Thymus (tissue), 14 donors: ENCODE data around the gene B4GALT6. TPM values are rescaled to one million over a fixed set of nuclear protein-coding genes. Genes with fewer than 3 reads are reported as not detected.
A peak's percentile ranks its signal among the peaks of the same experiment; 100 is the strongest.
"Not testable (repeated sequence)": the region's sequence is repeated elsewhere in the genome, so short reads cannot be mapped to it uniquely, and the experiment has no call there.

Source experiments
- DNase-seq, 9 donors: peaks; one replicate each; pipeline ENCODE4 v3.0.0-alpha.2; 2013; ENCODE audit warnings: low spot score in 9 of 9, low read depth in 6 of 9, missing footprints in 1 of 9
- H3K27ac ChIP-seq, 2 donors: one replicate each; pipeline ENCODE4 v1.5.1; 2013; ENCODE audit warnings: control low read depth in 1 of 2, low read depth in 1 of 2, low read length in 1 of 2, mild to moderate bottlenecking in 1 of 2, moderate library complexity in 1 of 2
- H3K27me3 ChIP-seq, 2 donors: one replicate each; pipeline ENCODE4 v1.5.1; 2013; ENCODE audit warnings: low read length in 1 of 2; ENCODE audit not compliant: control insufficient read depth in 2 of 2, insufficient read depth in 1 of 2
- H3K36me3 ChIP-seq, 2 donors: one replicate each; pipeline ENCODE4 v1.5.1; 2013; ENCODE audit warnings: low read length in 1 of 2, mild to moderate bottlenecking in 1 of 2, moderate library complexity in 1 of 2; ENCODE audit not compliant: control insufficient read depth in 2 of 2, insufficient read depth in 2 of 2
- H3K4me1 ChIP-seq, 2 donors: one replicate each; pipeline ENCODE4 v1.5.1; 2013; ENCODE audit warnings: low read length in 2 of 2; ENCODE audit not compliant: control insufficient read depth in 2 of 2, insufficient read depth in 2 of 2
- H3K4me3 ChIP-seq, 2 donors: one replicate each; pipeline ENCODE4 v1.5.1; 2013; ENCODE audit warnings: low read length in 2 of 2, control low read depth in 1 of 2, mild to moderate bottlenecking in 1 of 2
- H3K9me3 ChIP-seq, 2 donors: one replicate each; pipeline ENCODE4 v1.5.1; 2013; ENCODE audit warnings: low read length in 1 of 2, mild to moderate bottlenecking in 1 of 2; ENCODE audit not compliant: control insufficient read depth in 2 of 2, insufficient read depth in 1 of 2
- WGBS: extraction: QIAGEN DNeasy Blood & Tissue Kit; methylation state at CpG from one replicate; pipeline ENCODE4 v1.1.7; 2013; 5-methylcytosine and 5-hydroxymethylcytosine counted together
- long read RNA-seq, 10 donors: transcript quantifications; one replicate each; lab custom pipeline, GENCODE V29; 2026
- polyA plus RNA-seq: library from polyadenylated mRNA; stranded (reverse); fragments of 200-250 nt; gene quantifications from one replicate; pipeline ENCODE4 v1.2.3, GENCODE V29; 2013
- total RNA-seq: library from RNA; stranded (reverse); fragments of 120-200 nt; gene quantifications from one replicate; pipeline ENCODE4 v1.2.4, GENCODE V29; 2013
- donor health status: healthy.

The B4GALT6 gene
- total RNA-seq (9.5 TPM), polyA plus RNA-seq (6.6 TPM)
- long read RNA-seq, donor 1, partial matches to known transcripts, result 0 of 1 reads
- long read RNA-seq, donor 1, other reads (novel, unspliced or antisense), result 0 of 1 reads
- long read RNA-seq, donor 2, partial matches to known transcripts, result 0 of 5 reads
- long read RNA-seq, donor 2, other reads (novel, unspliced or antisense), result 0 of 5 reads
- long read RNA-seq, donor 3, partial matches to known transcripts, result 0 of 3 reads
- long read RNA-seq, donor 3, other reads (novel, unspliced or antisense), result 0 of 3 reads
- long read RNA-seq, donor 4, partial matches to known transcripts, result 0 of 1 reads
- long read RNA-seq, donor 4, other reads (novel, unspliced or antisense), result 0 of 1 reads
- long read RNA-seq, donor 5, partial matches to known transcripts, result 0 of 1 reads
- long read RNA-seq, donor 5, other reads (novel, unspliced or antisense), result 0 of 1 reads
- long read RNA-seq, donor 6, partial matches to known transcripts, result 0 of 3 reads
- long read RNA-seq, donor 6, other reads (novel, unspliced or antisense), result 0 of 3 reads
- long read RNA-seq, donor 7, partial matches to known transcripts, result 0 of 2 reads
- long read RNA-seq, donor 7, other reads (novel, unspliced or antisense), result 0 of 2 reads
- long read RNA-seq, donor 8, result 0 reads
- long read RNA-seq, donor 9, result 0 reads
- long read RNA-seq, donor 10, partial matches to known transcripts, result 0 of 2 reads
- long read RNA-seq, donor 10, other reads (novel, unspliced or antisense), result 0 of 2 reads

GRCh38 chr18:31684279-31685096, at the start of gene B4GALT6:
Gene B4GALT6 (minus strand): TSS chr18:31684581. CDS start chr18:31684426, 155 bp downstream.
- Histone ChIP-seq H3K27me3 (peaks cover 0 to 3% of the 10 kb centered on the region in 2 donors), H3K9me3 (no peaks in the 10 kb centered on the region), H3K4me3 (peak within 1 kb of the TSS; percentile 65 to 79), H3K36me3 (no peaks in the 10 kb centered on the region), H3K4me1 (peaks cover 7 to 11% of the 10 kb centered on the region in 2 donors), H3K27ac (peak within 1 kb of the TSS; percentile 58 to 69)
- DNase-seq, result peak in 6 of 9 donors; percentile 33 to 66 (median 46)
- WGBS, result under 1% methylated on average over 86 of the region's 86 CpGs

GRCh38 chr18:31731628-31732027, 47.2 kb upstream of the B4GALT6 start:
- Histone ChIP-seq H3K27ac (no peak overlapping the region), H3K4me1 (no peaks in the 10 kb centered on the region), H3K9me3 (no peaks in the 10 kb centered on the region), H3K27me3 (no peaks in the 10 kb centered on the region), H3K36me3 (no peaks in the 10 kb centered on the region), H3K4me3 (no peak overlapping the region)
- WGBS, result 92% methylated on average over 3 of the region's 3 CpGs
- no peak for DNase-seq

- H3K27me3 ChIP-seq, H3K4me1 ChIP-seq, H3K4me3 ChIP-seq, H3K9me3 ChIP-seq, H3K36me3 ChIP-seq, DNase-seq, H3K27ac ChIP-seq: not testable (repeated sequence)
- WGBS, result 95% methylated on average over 2 of the region's 2 CpGs
Measured at GRCh38 chr18:31729196-31729595, 44.8 kb upstream of the B4GALT6 start.

- 23% methylated on average over 43 of the region's 43 CpGs for WGBS
- Histone ChIP-seq H3K4me3 (peak overlapping the region; percentile 35 to 52), H3K27me3 (peaks cover 2 to 14% of the 10 kb centered on the region in 2 donors), H3K27ac (no peak overlapping the region), H3K4me1 (peaks cover 0 to 9% of the 10 kb centered on the region in 2 donors), H3K36me3 (no peaks in the 10 kb centered on the region), H3K9me3 (peaks cover 0 to 5% of the 10 kb centered on the region in 2 donors)
- peak in 1 of 9 donors; percentile 21 for DNase-seq
Measured at GRCh38 chr18:31723990-31724711, 39.8 kb upstream of the B4GALT6 start.

GRCh38 chr18:31723639-31723989, 39.2 kb upstream of the B4GALT6 start:
- no peak for DNase-seq
- peaks cover 0 to 9% of the 10 kb centered on the region in 2 donors for H3K4me1 ChIP-seq
- H3K4me3 ChIP-seq, result peak overlapping the region in 1 of 2 donors; percentile 52
- H3K27ac ChIP-seq, result no peak overlapping the region
- peaks cover 2 to 14% of the 10 kb centered on the region in 2 donors for H3K27me3 ChIP-seq
- WGBS, result 81% methylated on average over 7 of the region's 7 CpGs
- peaks cover 1 to 7% of the 10 kb centered on the region in 2 donors for H3K9me3 ChIP-seq
- H3K36me3 ChIP-seq, result no peaks in the 10 kb centered on the region

- no peak overlapping the region for H3K27ac ChIP-seq
- 37% methylated on average over 7 of the region's 7 CpGs for WGBS
- H3K9me3 ChIP-seq, result peaks cover 1 to 7% of the 10 kb centered on the region in 2 donors
- no peak overlapping the region for H3K4me3 ChIP-seq
- H3K4me1 ChIP-seq, result peaks cover 0 to 9% of the 10 kb centered on the region in 2 donors
- peak; percentile 48 to 92 (median 78) for DNase-seq
- no peaks in the 10 kb centered on the region for H3K36me3 ChIP-seq
- H3K27me3 ChIP-seq, result peaks cover 2 to 14% of the 10 kb centered on the region in 2 donors
Measured at GRCh38 chr18:31722369-31722957, 38.1 kb upstream of the B4GALT6 start.

GRCh38 chr18:31721601-31722000, 37.2 kb upstream of the B4GALT6 start:
- Histone ChIP-seq H3K27ac (no peak overlapping the region), H3K9me3 (peaks cover 1 to 7% of the 10 kb centered on the region in 2 donors), H3K4me3 (no peak overlapping the region), H3K4me1 (peaks cover 0 to 9% of the 10 kb centered on the region in 2 donors), H3K36me3 (no peaks in the 10 kb centered on the region), H3K27me3 (peaks cover 2 to 14% of the 10 kb centered on the region in 2 donors)
- DNase-seq, result no peak
- WGBS, result 97% methylated on average over 3 of the region's 3 CpGs

- peaks cover 0 to 9% of the 10 kb centered on the region in 2 donors for H3K4me1 ChIP-seq
- H3K4me3 ChIP-seq, result no peak overlapping the region
- no peaks in the 10 kb centered on the region for H3K36me3 ChIP-seq
- no peak overlapping the region for H3K27ac ChIP-seq
- H3K9me3 ChIP-seq, result peaks cover 1 to 7% of the 10 kb centered on the region in 2 donors
- WGBS, result 92% methylated on average over 7 of the region's 7 CpGs
- H3K27me3 ChIP-seq, result peaks cover 2 to 14% of the 10 kb centered on the region in 2 donors
- DNase-seq, result no peak
Measured at GRCh38 chr18:31720867-31721266, 36.5 kb upstream of the B4GALT6 start.
